CD4-positive, alpha-beta T cell treated with Interleukin-21 for 1 hour (primary cell): Measurements from ENCODE around the gene MYO9A.

Experiments used
- DNase-seq: peaks from one replicate; pipeline ENCODE4 v3.0.0-alpha.2; 2020

Gene MYO9A

DNA sequence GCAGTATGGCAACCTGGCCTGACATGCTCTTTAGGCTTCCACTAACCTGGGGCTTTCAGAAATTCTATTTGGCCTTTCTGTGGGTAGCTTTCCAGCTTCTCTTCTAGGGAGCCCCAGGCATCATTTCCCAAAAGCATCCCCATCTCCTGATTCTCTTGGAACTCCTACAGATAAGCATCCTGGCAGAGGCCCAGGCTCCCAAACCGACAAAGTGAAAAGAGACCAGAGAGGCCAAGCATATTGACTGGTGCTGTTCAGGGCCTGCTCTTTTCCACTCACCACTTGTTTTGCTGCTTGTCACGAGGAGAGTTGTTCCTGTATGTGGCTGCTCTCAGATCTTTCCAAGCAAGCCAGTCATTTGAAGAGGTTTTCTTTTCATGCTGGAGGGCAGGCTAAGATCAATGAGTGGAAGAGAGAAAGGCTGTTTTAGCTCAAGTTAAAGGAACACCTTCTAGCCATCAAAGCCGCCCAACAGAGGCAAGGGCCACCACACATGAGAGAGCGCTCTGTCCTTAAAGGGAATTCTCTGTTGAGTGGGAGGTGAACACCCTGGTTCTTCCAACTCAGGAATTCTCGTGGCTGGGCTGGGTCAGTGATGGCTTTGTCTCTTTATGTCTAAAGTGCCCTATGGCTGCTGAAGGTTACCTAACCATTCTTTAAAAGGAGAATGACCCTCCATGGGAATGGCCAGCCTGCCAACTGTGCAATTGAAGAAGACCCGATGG is 338.7 kb downstream of the MYO9A start:
- DNase-seq = no peak

DNA sequence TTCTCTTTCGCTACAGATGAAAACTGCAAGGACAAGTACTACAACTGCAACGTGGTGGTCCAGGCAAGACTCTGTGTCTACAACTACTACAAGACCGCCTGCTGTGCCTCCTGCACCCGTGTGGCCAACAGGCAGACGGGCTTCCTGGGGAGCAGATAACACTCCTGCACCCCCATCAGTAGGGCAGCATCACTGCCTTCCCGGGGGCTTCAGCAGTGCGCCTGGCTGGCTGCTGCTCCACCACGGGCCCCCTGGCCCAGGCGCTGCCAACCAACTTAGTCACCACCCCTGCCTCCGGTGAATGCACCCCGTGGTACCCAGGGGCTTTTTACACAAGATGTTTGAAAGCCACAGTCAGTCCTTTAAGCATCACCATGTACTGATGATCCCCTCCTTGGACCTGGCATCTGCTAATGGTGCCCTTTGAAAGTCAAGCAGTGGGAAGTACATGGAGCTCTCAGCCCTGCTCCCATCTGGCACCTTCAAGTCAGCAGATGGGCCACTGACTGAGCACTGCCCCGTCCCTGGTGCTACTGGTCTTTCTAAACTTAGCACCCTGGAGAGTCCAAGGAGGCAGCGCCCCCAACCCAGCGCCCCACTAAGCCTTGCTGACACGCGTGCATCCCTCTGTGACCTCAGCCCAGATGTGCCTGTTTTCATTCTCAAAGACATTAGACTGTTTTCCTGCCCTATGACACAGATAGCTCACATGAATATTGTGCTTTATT is 340.6 kb downstream of the MYO9A start:
- no peak for DNase-seq

DNA sequence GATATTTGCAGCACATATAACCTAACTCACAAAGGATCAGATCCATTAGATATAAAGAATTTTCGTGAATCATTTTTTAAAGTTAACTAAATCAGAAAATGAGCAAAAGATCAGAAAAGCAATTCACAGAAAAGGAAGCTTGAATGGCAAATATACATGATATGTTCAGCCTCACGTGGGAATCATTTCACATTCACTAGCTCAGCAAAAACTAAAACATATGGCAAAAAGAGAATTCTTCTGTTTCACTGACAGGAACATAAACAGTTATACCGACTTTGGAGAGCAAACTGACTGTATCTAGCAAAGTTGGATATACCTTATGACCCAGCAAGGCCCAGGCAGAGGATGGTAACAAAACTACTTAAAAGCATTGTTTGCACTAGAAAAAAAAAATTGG is 341.6 kb downstream of the MYO9A start:
- DNase-seq = no peak

DNA sequence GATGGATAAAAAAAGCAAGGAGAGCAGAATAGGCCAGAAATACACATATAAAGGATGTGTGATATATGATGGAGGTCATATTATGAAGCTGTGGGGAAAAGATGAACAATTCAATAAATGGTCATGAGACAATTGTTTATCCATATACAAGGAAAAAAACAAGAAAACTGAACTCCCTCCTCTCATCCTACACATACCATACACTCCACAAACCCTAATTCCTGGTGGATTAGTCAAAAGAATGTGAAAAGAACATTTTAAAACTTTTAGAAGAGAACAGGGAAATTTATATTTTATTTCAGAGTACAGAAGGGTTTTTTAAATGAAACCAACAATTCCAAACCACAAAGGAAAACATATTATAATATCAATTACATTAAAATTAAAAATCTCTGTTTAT is 342.1 kb downstream of the MYO9A start:
- no peak for DNase-seq

DNA sequence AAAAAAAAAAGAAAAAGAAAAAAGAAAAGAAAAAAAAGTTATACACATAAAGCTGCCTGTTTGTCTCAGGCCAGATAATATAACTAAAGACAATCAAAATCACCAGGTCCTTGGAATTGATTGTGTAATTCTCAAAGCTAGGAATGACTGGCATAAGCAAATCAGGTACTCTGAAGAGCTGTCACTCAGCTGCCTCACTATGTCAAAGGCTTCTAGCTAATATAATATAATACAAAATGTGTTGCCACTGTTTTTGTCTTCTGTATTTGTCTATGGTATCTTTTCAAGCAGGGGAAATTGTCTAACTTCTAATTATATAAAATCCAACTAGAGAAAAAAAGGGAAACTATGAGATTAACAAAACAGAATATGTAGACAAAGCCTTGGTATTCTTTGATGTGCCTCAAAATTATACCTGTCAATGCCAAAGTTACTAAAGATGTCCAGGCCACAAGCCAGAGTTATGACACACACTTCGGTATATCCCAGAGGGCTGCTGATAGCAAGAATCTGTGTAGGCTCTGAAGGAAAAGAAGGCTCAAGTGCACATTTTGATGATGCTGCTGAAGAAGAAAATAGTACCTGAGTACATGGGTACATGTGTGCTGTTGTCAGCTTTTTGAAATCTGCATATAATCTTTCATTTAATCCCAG is 344.6 kb downstream of the MYO9A start:
- no peak for DNase-seq
